Stimulated activated naive B cell treated with anti-CD40 and anti-IgM and Interleukin-4, amounts not matched to agents 10 μg/mL and 1 μg/mL and 100 μg/mL, for 72 hours (primary cell): ENCODE data around the gene GFM2.
"Not testable (repeated sequence)": the region's sequence is repeated elsewhere in the genome, so short reads cannot be mapped to it uniquely, and the experiment has no call there.

Experiments used
- ATAC-seq, 2 donors: fragments of 150-1000 bp; cut with Tn5 transposase; replicated peaks; 2 replicates each; pipeline ENCODE4 v1.10.0; 2021; ENCODE audit warnings: moderate library complexity in 1 of 2
- DNase-seq: peaks from one replicate; pipeline ENCODE4 v3.0.0; 2021
- H3K27ac Mint-ChIP-seq: one replicate; pipeline ENCODE4 v1.8.0; 2022; ENCODE audit warnings: mild to moderate bottlenecking, mixed read lengths
- H3K27me3 Mint-ChIP-seq, 2 donors: one replicate each; pipeline ENCODE4 v1.8.0; 2022; ENCODE audit warnings: mixed read lengths in 2 of 2
- H3K36me3 Mint-ChIP-seq, 2 donors: one replicate each; pipeline ENCODE4 v1.8.0; 2022; ENCODE audit warnings: mixed read lengths in 2 of 2, mild to moderate bottlenecking in 1 of 2
- H3K4me1 Mint-ChIP-seq, 2 donors: one replicate each; pipeline ENCODE4 v1.8.0; 2022; ENCODE audit warnings: mixed read lengths in 2 of 2, mild to moderate bottlenecking in 1 of 2
- H3K4me3 Mint-ChIP-seq, 2 donors: one replicate each; pipeline ENCODE4 v1.8.0; 2022; ENCODE audit warnings: mild to moderate bottlenecking in 2 of 2, mixed read lengths in 2 of 2, moderate library complexity in 1 of 2
- H3K9me3 Mint-ChIP-seq, 2 donors: one replicate each; pipeline ENCODE4 v1.8.0; 2022; ENCODE audit warnings: mixed read lengths in 2 of 2, mild to moderate bottlenecking in 1 of 2

The GFM2 gene

GRCh38 chr5:74679966-74680365 lies 87.0 kb downstream of the GFM2 start:
- DNase-seq (no peak), ATAC-seq (no peak)
- no peak overlapping the region for H3K4me3 Mint-ChIP-seq
- no peak overlapping the region for H3K27ac Mint-ChIP-seq
- H3K4me1 Mint-ChIP-seq = peaks cover 4 to 15% of the 10 kb centered on the region in 2 donors
- H3K27me3 Mint-ChIP-seq = no peaks in the 10 kb centered on the region
- no peaks in the 10 kb centered on the region for H3K9me3 Mint-ChIP-seq
- H3K36me3 Mint-ChIP-seq = no peaks in the 10 kb centered on the region

GRCh38 chr5:74679300-74679699 lies 87.6 kb downstream of the GFM2 start:
- H3K36me3 Mint-ChIP-seq, H3K27me3 Mint-ChIP-seq, DNase-seq, H3K27ac Mint-ChIP-seq, H3K9me3 Mint-ChIP-seq, H3K4me3 Mint-ChIP-seq, ATAC-seq: not testable (repeated sequence)
- peaks cover 4 to 15% of the 10 kb centered on the region in 2 donors for H3K4me1 Mint-ChIP-seq

DNA sequence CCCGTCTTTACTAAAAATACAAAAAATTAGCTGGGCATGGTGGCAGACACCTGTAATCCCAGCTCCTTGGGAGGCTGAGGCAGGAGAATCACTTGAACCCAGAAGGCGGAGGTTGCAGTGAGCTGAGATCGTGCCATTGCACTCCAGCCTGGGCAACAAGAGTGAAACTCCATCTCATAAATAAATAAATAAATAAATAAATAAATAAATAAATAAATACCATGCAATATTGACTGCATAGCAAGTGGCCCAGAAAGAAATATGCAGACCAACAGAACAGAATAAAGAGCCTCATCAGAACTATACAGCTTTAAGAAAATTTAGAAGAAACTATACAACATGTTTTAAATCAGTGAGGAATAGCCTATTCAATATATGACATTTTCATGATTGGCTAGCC lies 88.8 kb downstream of the GFM2 start:
- not testable (repeated sequence) for H3K4me3 Mint-ChIP-seq, DNase-seq, H3K9me3 Mint-ChIP-seq, H3K36me3 Mint-ChIP-seq, H3K27ac Mint-ChIP-seq, H3K27me3 Mint-ChIP-seq, ATAC-seq
- H3K4me1 Mint-ChIP-seq = peaks cover 2 to 15% of the 10 kb centered on the region in 2 donors

DNA sequence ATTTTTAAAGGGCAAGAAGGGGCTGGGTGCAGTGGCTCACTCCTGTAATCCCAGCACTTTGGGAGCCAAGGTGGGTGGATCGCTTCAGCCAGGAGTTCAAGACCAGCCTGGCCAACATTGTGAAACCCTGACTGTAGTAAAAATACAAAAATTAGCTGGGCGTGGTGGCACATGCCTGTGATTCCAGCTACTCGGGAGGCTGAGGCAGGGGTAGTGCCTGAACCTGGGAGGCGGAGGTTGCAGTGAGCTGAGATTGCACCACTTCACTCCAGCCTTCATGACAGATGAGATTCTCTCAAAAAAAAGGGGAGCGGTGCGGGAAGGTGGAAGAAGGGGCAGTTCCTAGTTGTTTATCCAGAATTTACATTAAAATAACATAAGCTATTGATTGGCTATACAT lies 90.5 kb downstream of the GFM2 start:
- H3K4me1 Mint-ChIP-seq, H3K27ac Mint-ChIP-seq, DNase-seq, H3K4me3 Mint-ChIP-seq, H3K36me3 Mint-ChIP-seq, ATAC-seq, H3K9me3 Mint-ChIP-seq: not testable (repeated sequence)
- peaks cover 8 to 10% of the 10 kb centered on the region in 2 donors for H3K27me3 Mint-ChIP-seq

GRCh38 chr5:74673011-74673790 lies 93.7 kb downstream of the GFM2 start:
- no peak overlapping the region for H3K27ac Mint-ChIP-seq
- peaks cover 16 to 23% of the 10 kb centered on the region in 2 donors for H3K27me3 Mint-ChIP-seq
- ATAC-seq = no peak
- H3K36me3 Mint-ChIP-seq = peaks cover 0 to 4% of the 10 kb centered on the region in 2 donors
- no peak for DNase-seq
- no peak overlapping the region for H3K4me3 Mint-ChIP-seq
- H3K9me3 Mint-ChIP-seq = peaks cover 8 to 9% of the 10 kb centered on the region in 2 donors
- no peaks in the 10 kb centered on the region for H3K4me1 Mint-ChIP-seq

GRCh38 chr5:74672215-74672877 lies 94.6 kb downstream of the GFM2 start:
- Mint-ChIP-seq H3K9me3 (peaks cover 8 to 9% of the 10 kb centered on the region in 2 donors), H3K4me1 (no peaks in the 10 kb centered on the region), H3K27me3 (peaks cover 16 to 25% of the 10 kb centered on the region in 2 donors), H3K27ac (no peak overlapping the region), H3K4me3 (no peak overlapping the region), H3K36me3 (peaks cover 0 to 4% of the 10 kb centered on the region in 2 donors)
- DNase-seq = no peak
- ATAC-seq = no peak
